Gastroesophageal sphincter (tissue), 3 donors: ENCODE results near the gene ZC3HAV1.

Source experiments
- CTCF ChIP-seq, 4 experiments: fragments of 200-600 bp in 2 of 4; fragments of 450-650 bp in 2 of 4; sonication (generic) in 1 of 4; IDR thresholded peaks; one replicate each; pipeline ENCODE4 v1.5.1; 2017 to 2019; ENCODE audit warnings: antibody characterized with exemption in 4 of 4, mild to moderate bottlenecking in 2 of 4, moderate library complexity in 2 of 4
- EP300 ChIP-seq: sonication (generic); formaldehyde crosslinking; IDR thresholded peaks from one replicate; pipeline ENCODE4 v1.6.1; 2017; ENCODE audit warnings: antibody characterized with exemption, mild to moderate bottlenecking

GRCh38 chr7:139058943-139059342, 50.6 kb downstream of the ZC3HAV1 start:
- TF ChIP-seq CTCF (IDR thresholded peaks at IDR 0.05) (no peak), EP300 (no peak)
